ENCODE data around the gene CTNND2.

The CTNND2 gene

DNA sequence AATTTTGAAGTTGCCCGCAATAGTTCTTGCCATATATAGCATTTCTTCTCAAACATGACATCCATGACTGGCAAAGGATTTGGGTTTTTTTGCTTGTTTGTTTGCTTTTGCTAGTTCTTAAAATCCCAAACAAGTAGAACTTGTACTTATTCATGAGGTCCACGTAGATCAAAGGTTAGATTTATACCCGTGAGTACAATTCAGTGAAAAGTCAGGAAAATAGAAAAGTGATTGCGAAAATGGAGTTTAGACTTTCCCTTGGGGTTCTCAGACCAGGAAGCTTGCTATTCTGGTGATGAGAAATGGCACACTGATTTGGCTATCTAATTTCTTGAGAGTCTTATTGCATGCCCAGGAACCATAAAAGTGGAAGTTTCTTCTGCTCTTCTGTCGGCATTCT is 304.7 kb downstream of the CTNND2 start:
- TF ChIP-seq, protein P1, sequence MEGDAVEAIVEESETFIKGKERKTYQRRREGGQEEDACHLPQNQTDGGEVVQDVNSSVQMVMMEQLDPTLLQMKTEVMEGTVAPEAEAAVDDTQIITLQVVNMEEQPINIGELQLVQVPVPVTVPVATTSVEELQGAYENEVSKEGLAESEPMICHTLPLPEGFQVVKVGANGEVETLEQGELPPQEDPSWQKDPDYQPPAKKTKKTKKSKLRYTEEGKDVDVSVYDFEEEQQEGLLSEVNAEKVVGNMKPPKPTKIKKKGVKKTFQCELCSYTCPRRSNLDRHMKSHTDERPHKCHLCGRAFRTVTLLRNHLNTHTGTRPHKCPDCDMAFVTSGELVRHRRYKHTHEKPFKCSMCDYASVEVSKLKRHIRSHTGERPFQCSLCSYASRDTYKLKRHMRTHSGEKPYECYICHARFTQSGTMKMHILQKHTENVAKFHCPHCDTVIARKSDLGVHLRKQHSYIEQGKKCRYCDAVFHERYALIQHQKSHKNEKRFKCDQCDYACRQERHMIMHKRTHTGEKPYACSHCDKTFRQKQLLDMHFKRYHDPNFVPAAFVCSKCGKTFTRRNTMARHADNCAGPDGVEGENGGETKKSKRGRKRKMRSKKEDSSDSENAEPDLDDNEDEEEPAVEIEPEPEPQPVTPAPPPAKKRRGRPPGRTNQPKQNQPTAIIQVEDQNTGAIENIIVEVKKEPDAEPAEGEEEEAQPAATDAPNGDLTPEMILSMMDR (IDR thresholded peaks at IDR 0.05; ENCODE audit: low read depth, low read length), result no peak
- Histone ChIP-seq H3K36me3 (no peaks in the 10 kb centered on the region), H3K4me3 (ENCODE audit: low read depth, low read length) (no peak overlapping the region), H3K9me3 (ENCODE audit: severe bottlenecking) (no peaks in the 10 kb centered on the region), H3K27ac (no peak overlapping the region), H3K27me3 (ENCODE audit: insufficient read depth, low read depth, severe bottlenecking) (no peaks in the 10 kb centered on the region)
- DNase-seq, result no peak

- H3K36me3 ChIP-seq, result no peaks in the 10 kb centered on the region
- TF ChIP-seq, protein P1 (IDR thresholded peaks at IDR 0.05; ENCODE audit: low read depth, low read length), result no peak
- no peaks in the 10 kb centered on the region for H3K27me3 ChIP-seq (ENCODE audit: insufficient read depth, low read depth, severe bottlenecking)
- no peak overlapping the region for H3K27ac ChIP-seq
- H3K9me3 ChIP-seq (ENCODE audit: severe bottlenecking), result no peaks in the 10 kb centered on the region
- no peak overlapping the region for H3K4me3 ChIP-seq (ENCODE audit: low read depth, low read length)
- DNase-seq, result no peak
Observed at GRCh38 chr5:11596657-11597071, 307.6 kb downstream of the CTNND2 start.

- Histone ChIP-seq H3K27me3 (ENCODE audit: insufficient read depth, low read depth, severe bottlenecking) (no peaks in the 10 kb centered on the region), H3K4me3 (ENCODE audit: low read depth, low read length) (no peak overlapping the region), H3K9me3 (ENCODE audit: severe bottlenecking) (no peaks in the 10 kb centered on the region), H3K36me3 (no peaks in the 10 kb centered on the region), H3K27ac (no peak overlapping the region)
- TF ChIP-seq, protein P1 (IDR thresholded peaks at IDR 0.05; ENCODE audit: low read depth, low read length), result no peak
- DNase-seq, result no peak
Observed at GRCh38 chr5:11596185-11596584, 308.1 kb downstream of the CTNND2 start.

DNA sequence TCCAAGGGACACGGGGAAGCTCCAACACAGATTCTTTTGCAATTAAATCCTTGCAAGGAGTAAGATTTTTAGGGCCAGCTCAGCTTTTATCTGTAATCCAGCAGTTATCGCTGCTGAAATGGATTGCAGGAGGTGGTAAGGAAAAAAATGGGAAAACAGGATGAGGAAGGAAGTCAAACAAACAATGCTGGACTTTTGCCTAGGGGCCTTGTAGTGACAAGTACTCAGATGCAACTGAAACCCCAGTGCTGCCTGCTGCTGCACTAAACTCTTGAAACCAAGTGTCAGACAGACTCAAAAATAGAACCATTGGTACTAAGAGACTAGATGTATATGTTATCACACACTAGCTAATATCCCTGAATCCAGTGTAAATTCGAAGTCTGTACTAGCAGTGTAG is 309.2 kb downstream of the CTNND2 start:
- TF ChIP-seq, protein P1 (IDR thresholded peaks at IDR 0.05; ENCODE audit: low read depth, low read length), result no peak
- no peaks in the 10 kb centered on the region for H3K27me3 ChIP-seq (ENCODE audit: insufficient read depth, low read depth, severe bottlenecking)
- no peak for DNase-seq
- H3K27ac ChIP-seq, result no peak overlapping the region
- H3K4me3 ChIP-seq (ENCODE audit: low read depth, low read length), result no peak overlapping the region
- H3K9me3 ChIP-seq (ENCODE audit: severe bottlenecking), result no peaks in the 10 kb centered on the region
- no peaks in the 10 kb centered on the region for H3K36me3 ChIP-seq

GRCh38 chr5:11594021-11594420 is 310.2 kb downstream of the CTNND2 start:
- no peak for DNase-seq
- Histone ChIP-seq H3K9me3 (ENCODE audit: severe bottlenecking) (no peaks in the 10 kb centered on the region), H3K36me3 (no peaks in the 10 kb centered on the region), H3K27ac (no peak overlapping the region), H3K27me3 (ENCODE audit: insufficient read depth, low read depth, severe bottlenecking) (no peaks in the 10 kb centered on the region), H3K4me3 (ENCODE audit: low read depth, low read length) (no peak overlapping the region)
- TF ChIP-seq, protein P1 (IDR thresholded peaks at IDR 0.05; ENCODE audit: low read depth, low read length), result no peak

GRCh38 chr5:11590475-11590874 is 313.8 kb downstream of the CTNND2 start:
- DNase-seq, result no peak
- Histone ChIP-seq H3K9me3 (ENCODE audit: severe bottlenecking) (no peaks in the 10 kb centered on the region), H3K27me3 (ENCODE audit: insufficient read depth, low read depth, severe bottlenecking) (no peaks in the 10 kb centered on the region), H3K36me3 (no peaks in the 10 kb centered on the region), H3K4me3 (ENCODE audit: low read depth, low read length) (no peak overlapping the region), H3K27ac (no peak overlapping the region)
- TF ChIP-seq, protein P1 (IDR thresholded peaks at IDR 0.05; ENCODE audit: low read depth, low read length), result no peak
